Activated T-helper 1 cell treated with anti-CD3 and anti-CD28 coated beads, Interleukin-12 subunit alpha, Interleukin-12 subunit beta, Interleukin-2, Interleukin-4 antibody, amounts not matched to agents 30 ng/mL and 10 ng/mL and 1 ng/mL, durations not matched to agents 14 hours and 24 hours and 36 hours (primary cell): ENCODE measurements around the gene RNF13. TPM values are rescaled to one million over a fixed set of nuclear protein-coding genes. Genes with fewer than 3 reads are reported as not detected.

Experiments used
- DNase-seq: peaks from one replicate; pipeline ENCODE4 v3.0.0; 2021; ENCODE audit warnings: low spot score
- H3K27ac Mint-ChIP-seq: one replicate; pipeline ENCODE4 v1.8.0; 2021; ENCODE audit warnings: mild to moderate bottlenecking, mixed read lengths
- H3K27me3 Mint-ChIP-seq: one replicate; pipeline ENCODE4 v1.8.0; 2022; ENCODE audit warnings: mild to moderate bottlenecking, moderate library complexity, mixed read lengths; ENCODE audit not compliant: insufficient read depth
- H3K36me3 Mint-ChIP-seq: one replicate; pipeline ENCODE4 v1.8.0; 2021; ENCODE audit warnings: low read depth, mixed read lengths
- H3K4me1 Mint-ChIP-seq: one replicate; pipeline ENCODE4 v1.8.0; 2021; ENCODE audit warnings: low read depth, mixed read lengths
- H3K4me3 Mint-ChIP-seq: one replicate; pipeline ENCODE4 v1.8.0; 2021; ENCODE audit warnings: mild to moderate bottlenecking, moderate library complexity, mixed read lengths
- H3K9me3 Mint-ChIP-seq: one replicate; pipeline ENCODE4 v1.8.0; 2021; ENCODE audit warnings: mixed read lengths
- intact Hi-C: fragments of 100-400 bp; cut with micrococcal nuclease; formaldehyde crosslinking; loops from one replicate; pipeline ENCODE4 v1.15.1; 2024
- total RNA-seq: library from RNA; stranded (reverse); gene quantifications from 2 replicates; pipeline ENCODE4 v1.2.3, GENCODE V29; 2022

Gene RNF13
- total RNA-seq, 1 donor from 2014 or later, result 41.1 TPM

- Mint-ChIP-seq H3K27ac (no peak overlapping the region), H3K4me3 (no peak overlapping the region), H3K9me3 (no peaks in the 10 kb centered on the region), H3K4me1 (no peaks in the 10 kb centered on the region), H3K27me3 (no peaks in the 10 kb centered on the region), H3K36me3 (peaks cover 2% of the 10 kb centered on the region)
- DNase-seq, result no peak
- intact Hi-C loops, result no loop called here
Measured at GRCh38 chr3:149894205-149894604, 81.2 kb downstream of the RNF13 start.

- DNase-seq, result no peak
- Mint-ChIP-seq H3K9me3 (no peaks in the 10 kb centered on the region), H3K27me3 (no peaks in the 10 kb centered on the region), H3K27ac (no peak overlapping the region), H3K4me1 (peaks cover 6% of the 10 kb centered on the region), H3K36me3 (peaks cover 5% of the 10 kb centered on the region), H3K4me3 (no peak overlapping the region)
- intact Hi-C loops, result no loop called here
Measured at GRCh38 chr3:149895339-149895738, 82.3 kb downstream of the RNF13 start.

DNA sequence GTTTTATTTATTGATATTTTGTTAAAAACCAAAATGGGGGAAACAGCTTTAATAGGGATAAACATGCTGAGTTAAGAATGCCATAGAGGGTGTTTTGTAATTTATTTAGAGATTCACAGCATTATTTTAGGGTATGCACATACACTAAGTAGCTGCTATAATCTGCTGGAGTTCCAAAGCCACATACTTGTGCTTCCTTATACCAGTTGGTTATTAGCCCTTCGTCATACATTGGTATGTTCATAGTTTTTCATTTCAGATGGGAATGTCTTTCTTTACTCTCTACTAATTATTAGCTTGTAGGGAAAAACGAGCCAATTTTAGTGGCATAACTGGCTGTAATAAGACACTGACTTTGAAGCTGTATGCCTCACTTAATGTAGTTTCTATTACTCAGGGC lies 82.8 kb downstream of the RNF13 start:
- intact Hi-C loops, result no loop called here
- Mint-ChIP-seq H3K9me3 (no peaks in the 10 kb centered on the region), H3K36me3 (peaks cover 5% of the 10 kb centered on the region), H3K4me3 (no peak overlapping the region), H3K4me1 (peaks cover 6% of the 10 kb centered on the region), H3K27ac (no peak overlapping the region), H3K27me3 (no peaks in the 10 kb centered on the region)
- DNase-seq, result no peak

DNA sequence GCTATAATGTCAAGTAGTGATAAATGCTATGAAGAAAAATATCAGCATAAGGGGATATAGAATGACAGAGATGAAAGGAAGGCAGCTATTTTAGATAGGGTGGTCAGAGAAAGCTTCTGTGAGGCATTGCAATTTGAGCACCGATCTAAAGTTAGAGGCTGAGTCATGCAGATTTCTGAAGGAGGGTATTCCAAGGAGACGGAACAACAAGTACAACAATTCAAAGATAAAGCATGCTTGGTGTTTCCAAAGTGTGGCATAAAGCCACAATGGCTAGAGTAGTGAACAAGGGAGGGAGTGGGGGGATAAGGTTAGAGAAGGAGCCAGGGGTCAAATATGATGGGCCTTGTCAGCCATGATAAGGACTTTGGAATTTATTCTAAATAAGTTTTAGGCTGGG lies 85.8 kb downstream of the RNF13 start:
- intact Hi-C loops, result no loop called here
- Mint-ChIP-seq H3K4me1 (peaks cover 6% of the 10 kb centered on the region), H3K27ac (no peak overlapping the region), H3K9me3 (no peaks in the 10 kb centered on the region), H3K36me3 (peaks cover 9% of the 10 kb centered on the region), H3K27me3 (no peaks in the 10 kb centered on the region), H3K4me3 (no peak overlapping the region)
- no peak for DNase-seq

DNA sequence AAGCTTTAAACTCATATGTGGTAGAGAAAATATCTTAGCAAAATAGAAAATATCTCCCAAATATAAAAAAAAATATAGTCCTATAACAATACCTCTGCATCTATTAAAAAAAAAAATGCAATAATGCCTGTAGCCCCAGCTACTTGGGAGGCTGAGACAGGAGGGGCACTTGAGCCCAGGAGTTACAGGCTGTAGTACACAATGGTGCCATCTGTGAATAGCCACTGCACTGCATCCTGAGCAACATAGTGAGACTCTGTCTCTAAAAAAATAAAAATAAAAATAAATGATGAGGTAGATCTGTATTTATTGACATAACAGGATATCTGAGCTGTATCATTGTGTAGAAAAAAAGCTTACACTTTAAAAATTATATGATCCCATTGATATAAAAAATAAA lies 87.3 kb downstream of the RNF13 start:
- H3K27ac Mint-ChIP-seq, result no peak overlapping the region
- H3K27me3 Mint-ChIP-seq, result no peaks in the 10 kb centered on the region
- DNase-seq, result no peak
- peaks cover 6% of the 10 kb centered on the region for H3K4me1 Mint-ChIP-seq
- H3K36me3 Mint-ChIP-seq, result peaks cover 9% of the 10 kb centered on the region
- H3K4me3 Mint-ChIP-seq, result no peak overlapping the region
- intact Hi-C loops, result no loop called here
- no peaks in the 10 kb centered on the region for H3K9me3 Mint-ChIP-seq

- H3K4me1 Mint-ChIP-seq, result peaks cover 6% of the 10 kb centered on the region
- H3K4me3 Mint-ChIP-seq, result no peak overlapping the region
- intact Hi-C loops, result no loop called here
- H3K27ac Mint-ChIP-seq, result no peak overlapping the region
- H3K27me3 Mint-ChIP-seq, result no peaks in the 10 kb centered on the region
- H3K9me3 Mint-ChIP-seq, result no peaks in the 10 kb centered on the region
- H3K36me3 Mint-ChIP-seq, result peaks cover 9% of the 10 kb centered on the region
- DNase-seq, result no peak
Measured at GRCh38 chr3:149901770-149902169, 88.8 kb downstream of the RNF13 start.

GRCh38 chr3:149902498-149903139 lies 89.6 kb downstream of the RNF13 start:
- H3K4me1 Mint-ChIP-seq, result peaks cover 6% of the 10 kb centered on the region
- intact Hi-C loops, result no loop called here
- no peaks in the 10 kb centered on the region for H3K27me3 Mint-ChIP-seq
- H3K4me3 Mint-ChIP-seq, result no peak overlapping the region
- no peaks in the 10 kb centered on the region for H3K9me3 Mint-ChIP-seq
- no peak overlapping the region for H3K27ac Mint-ChIP-seq
- peaks cover 8% of the 10 kb centered on the region for H3K36me3 Mint-ChIP-seq
- no peak for DNase-seq

- Mint-ChIP-seq H3K36me3 (peaks cover 4% of the 10 kb centered on the region), H3K9me3 (no peaks in the 10 kb centered on the region), H3K27me3 (no peaks in the 10 kb centered on the region), H3K4me3 (no peak overlapping the region), H3K27ac (no peak overlapping the region), H3K4me1 (no peaks in the 10 kb centered on the region)
- DNase-seq, result no peak
- intact Hi-C loops, result no loop called here
Measured at GRCh38 chr3:149906036-149906435, 93.0 kb downstream of the RNF13 start.

- Mint-ChIP-seq H3K36me3 (no peaks in the 10 kb centered on the region), H3K9me3 (no peaks in the 10 kb centered on the region), H3K4me1 (no peaks in the 10 kb centered on the region), H3K27me3 (no peaks in the 10 kb centered on the region), H3K4me3 (no peak overlapping the region), H3K27ac (no peak overlapping the region)
- intact Hi-C loops, result no loop called here
- DNase-seq, result no peak
Measured at GRCh38 chr3:149908424-149908957, 95.5 kb downstream of the RNF13 start.

- H3K4me3 Mint-ChIP-seq, result no peak overlapping the region
- peaks cover 4% of the 10 kb centered on the region for H3K36me3 Mint-ChIP-seq
- H3K4me1 Mint-ChIP-seq, result no peaks in the 10 kb centered on the region
- no peaks in the 10 kb centered on the region for H3K27me3 Mint-ChIP-seq
- H3K27ac Mint-ChIP-seq, result no peak overlapping the region
- no peak for DNase-seq
- intact Hi-C loops, result no loop called here
- H3K9me3 Mint-ChIP-seq, result no peaks in the 10 kb centered on the region
Measured at GRCh38 chr3:149909923-149910322, 96.9 kb downstream of the RNF13 start.

- intact Hi-C loops, result no loop called here
- no peak overlapping the region for H3K4me3 Mint-ChIP-seq
- H3K9me3 Mint-ChIP-seq, result no peaks in the 10 kb centered on the region
- no peak for DNase-seq
- H3K36me3 Mint-ChIP-seq, result peaks cover 24% of the 10 kb centered on the region
- no peaks in the 10 kb centered on the region for H3K27me3 Mint-ChIP-seq
- H3K4me1 Mint-ChIP-seq, result no peaks in the 10 kb centered on the region
- no peak overlapping the region for H3K27ac Mint-ChIP-seq
Measured at GRCh38 chr3:149917124-149917667, 104.2 kb downstream of the RNF13 start.

DNA sequence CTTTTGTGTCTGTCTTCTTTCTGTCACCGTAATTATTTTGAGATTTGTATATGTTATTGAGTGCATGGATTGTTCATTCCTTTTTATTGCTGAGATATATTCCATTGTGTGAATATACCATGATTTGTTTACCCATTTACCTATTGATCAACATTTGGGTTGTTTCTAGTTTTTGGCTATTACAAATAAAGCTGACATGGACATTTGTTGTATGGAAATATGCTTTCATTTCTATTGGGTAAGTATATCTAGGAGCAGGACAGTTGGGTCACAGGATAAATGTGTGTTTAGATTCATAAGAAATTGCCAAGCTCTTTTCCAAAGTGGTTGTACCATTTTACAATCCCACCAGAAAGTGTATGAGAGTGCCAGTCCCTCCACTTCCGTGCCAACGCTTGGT lies 106.5 kb downstream of the RNF13 start:
- no peak overlapping the region for H3K4me3 Mint-ChIP-seq
- peaks cover 25% of the 10 kb centered on the region for H3K36me3 Mint-ChIP-seq
- no peak for DNase-seq
- H3K9me3 Mint-ChIP-seq, result no peaks in the 10 kb centered on the region
- H3K4me1 Mint-ChIP-seq, result no peaks in the 10 kb centered on the region
- intact Hi-C loops, result no loop called here
- no peak overlapping the region for H3K27ac Mint-ChIP-seq
- H3K27me3 Mint-ChIP-seq, result no peaks in the 10 kb centered on the region

- H3K36me3 Mint-ChIP-seq, result peaks cover 24% of the 10 kb centered on the region
- no peak overlapping the region for H3K27ac Mint-ChIP-seq
- no peaks in the 10 kb centered on the region for H3K27me3 Mint-ChIP-seq
- intact Hi-C loops, result no loop called here
- H3K4me3 Mint-ChIP-seq, result no peak overlapping the region
- H3K9me3 Mint-ChIP-seq, result no peaks in the 10 kb centered on the region
- no peak for DNase-seq
- no peaks in the 10 kb centered on the region for H3K4me1 Mint-ChIP-seq
Measured at GRCh38 chr3:149920119-149920518, 107.1 kb downstream of the RNF13 start.
